NCI-H1417 (cell line): ENCODE measurements around the gene HYDIN.

Source experiments
- DNase-seq, 3 experiments: peaks; one replicate each; lab custom pipeline; 2025; lab: John Stamatoyannopoulos, UW

The HYDIN gene

DNA sequence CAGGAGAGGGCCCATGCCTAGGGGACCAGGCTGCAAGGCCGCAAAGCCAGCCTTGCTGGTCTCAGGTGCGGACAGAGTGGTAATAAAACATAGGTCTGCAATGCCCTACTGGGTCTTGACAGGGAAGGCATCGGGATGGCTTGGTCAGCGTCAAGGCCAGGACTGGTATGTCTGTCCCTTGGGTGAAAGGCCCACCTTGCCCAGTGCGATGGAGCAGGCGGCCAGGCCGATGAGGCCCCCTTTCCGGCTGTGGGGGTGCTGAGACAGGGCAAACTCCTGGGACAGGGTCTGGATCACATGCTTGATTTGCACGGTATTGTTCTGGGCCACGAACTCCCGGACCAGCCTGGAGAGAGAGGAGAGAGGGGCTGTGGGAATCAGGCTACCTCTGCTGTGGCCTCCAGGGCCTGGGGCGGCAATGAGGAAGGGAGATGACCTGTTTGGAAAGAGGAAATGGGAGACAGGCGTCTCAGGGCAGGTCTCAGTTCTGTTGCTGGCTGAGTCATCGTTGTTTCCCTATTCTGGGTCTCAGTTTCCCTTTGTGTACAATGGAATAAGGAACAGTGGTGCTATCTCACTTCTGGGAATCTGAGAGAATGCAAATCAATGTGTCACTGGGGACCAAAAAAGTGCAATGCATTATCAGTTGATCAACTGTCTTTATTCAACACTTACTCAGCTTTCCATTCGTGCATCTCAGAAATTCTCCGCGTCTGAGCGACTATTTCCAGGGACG, 444.3 kb downstream of the HYDIN start:
- DNase-seq: no peak

DNA sequence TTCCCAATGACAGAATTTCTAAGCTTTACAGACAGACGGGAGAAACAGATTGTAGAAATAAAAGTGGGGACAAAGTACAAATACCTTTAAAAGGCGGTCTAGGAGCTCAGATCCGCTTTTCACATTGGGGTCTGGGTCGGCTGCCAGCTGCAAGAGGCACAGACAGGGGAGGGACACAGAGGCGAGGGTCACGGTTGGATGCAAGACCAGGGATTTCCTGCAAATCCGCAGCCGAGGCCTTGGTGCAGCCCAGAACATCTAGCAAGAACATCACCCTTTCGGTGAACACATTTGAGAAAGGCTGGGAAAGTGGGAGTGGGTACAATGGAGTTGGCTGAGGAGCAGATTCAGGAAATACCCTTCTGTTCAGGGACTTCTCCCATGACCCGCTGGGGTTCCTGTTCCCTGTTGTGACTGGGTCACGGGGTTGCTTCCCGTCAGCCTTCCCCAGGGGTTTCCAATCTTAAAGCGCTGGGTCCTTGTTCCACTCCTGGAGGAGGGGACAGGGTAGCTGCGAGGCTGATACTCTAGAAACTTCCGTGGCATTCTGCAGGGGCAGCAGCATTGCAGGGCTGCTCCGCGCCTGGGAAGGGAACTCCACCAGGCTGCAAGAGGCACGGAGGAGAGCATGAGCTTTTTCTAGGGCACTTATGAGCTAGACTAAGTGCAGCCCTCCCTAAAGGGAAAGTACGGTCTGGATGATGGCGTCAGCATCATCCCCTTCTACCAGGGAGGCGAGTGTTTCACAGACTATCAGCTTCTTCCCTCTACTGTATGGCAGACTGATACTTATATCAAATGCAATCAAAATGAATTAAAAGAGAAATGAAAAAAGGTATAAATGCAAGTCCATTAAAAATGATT, 445.6 kb downstream of the HYDIN start:
- DNase-seq: no peak

DNA sequence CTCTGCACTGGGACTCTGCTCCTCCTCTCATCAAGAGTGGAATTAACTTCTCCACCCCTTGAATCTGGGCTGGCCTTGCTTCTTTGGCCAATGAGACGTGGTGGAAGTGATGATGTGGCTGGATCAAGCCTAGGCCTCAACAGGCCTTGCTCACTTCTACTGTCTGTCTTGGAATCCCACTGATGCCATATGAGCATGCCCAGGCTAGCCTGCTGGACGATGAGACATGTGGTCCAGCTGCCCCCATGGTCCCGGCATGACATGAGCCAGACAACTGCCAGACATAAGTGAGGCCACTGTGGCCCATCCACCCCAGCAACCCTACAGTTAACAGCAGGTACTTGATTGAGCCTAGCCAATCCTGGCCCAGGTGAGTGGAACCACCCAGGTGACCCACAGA, 448.3 kb downstream of the HYDIN start:
- DNase-seq: no peak

- no peak for DNase-seq
Observed at GRCh38 chr16:70781800-70782199, 448.7 kb downstream of the HYDIN start.

GRCh38 chr16:70780546-70780945, 450.0 kb downstream of the HYDIN start:
- DNase-seq: no peak

- no peak for DNase-seq
Observed at GRCh38 chr16:70779361-70779760, 451.2 kb downstream of the HYDIN start.

GRCh38 chr16:70778901-70779309, 451.6 kb downstream of the HYDIN start:
- DNase-seq: peak in 2 of 3 experiments; percentile 34 to 46

DNA sequence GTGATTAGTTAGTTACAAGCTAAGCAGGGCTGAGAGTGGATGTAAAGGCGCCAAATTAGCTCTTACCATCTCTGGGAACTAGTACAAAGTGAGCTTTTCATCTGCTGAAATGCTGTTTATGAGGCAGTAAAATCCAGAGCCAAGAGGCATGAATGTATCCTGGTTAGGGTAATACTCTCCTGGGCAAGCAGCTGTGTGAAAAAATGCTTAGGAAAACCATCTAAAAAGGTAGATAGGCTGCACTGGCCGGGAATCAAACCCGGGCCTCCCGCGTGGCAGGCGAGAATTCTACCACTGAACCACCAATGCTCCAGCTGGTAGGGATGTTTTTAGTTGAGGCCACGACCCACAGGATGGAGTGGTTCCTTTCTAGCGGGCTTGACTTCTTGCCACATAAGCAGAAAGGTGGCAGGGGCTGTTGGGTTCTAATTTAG, 452.5 kb downstream of the HYDIN start:
- DNase-seq: no peak

GRCh38 chr16:70777496-70777895, 453.0 kb downstream of the HYDIN start:
- DNase-seq: no peak

GRCh38 chr16:70775399-70775798, 455.1 kb downstream of the HYDIN start:
- no peak for DNase-seq

DNA sequence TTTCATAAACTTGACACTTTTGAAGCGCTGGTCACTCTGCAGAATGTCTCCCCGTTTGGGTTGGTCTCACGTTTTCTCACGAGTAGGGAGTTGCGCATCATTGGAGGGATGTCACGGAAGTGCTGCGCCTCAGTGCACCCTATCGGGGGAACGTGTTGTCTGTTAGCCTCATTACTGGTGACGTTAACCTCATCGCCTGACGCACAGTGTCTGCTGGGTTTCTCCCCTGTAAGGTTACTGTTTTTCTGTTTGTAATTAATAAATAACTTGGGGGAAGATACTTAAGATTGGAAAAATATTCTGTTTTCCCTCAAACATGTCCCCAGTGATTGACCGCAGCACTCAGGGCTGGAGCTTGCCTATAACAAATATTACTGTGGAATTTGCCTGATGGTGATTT, 456.3 kb downstream of the HYDIN start:
- no peak for DNase-seq

- no peak for DNase-seq
Observed at GRCh38 chr16:70772493-70772892, 458.0 kb downstream of the HYDIN start.

DNA sequence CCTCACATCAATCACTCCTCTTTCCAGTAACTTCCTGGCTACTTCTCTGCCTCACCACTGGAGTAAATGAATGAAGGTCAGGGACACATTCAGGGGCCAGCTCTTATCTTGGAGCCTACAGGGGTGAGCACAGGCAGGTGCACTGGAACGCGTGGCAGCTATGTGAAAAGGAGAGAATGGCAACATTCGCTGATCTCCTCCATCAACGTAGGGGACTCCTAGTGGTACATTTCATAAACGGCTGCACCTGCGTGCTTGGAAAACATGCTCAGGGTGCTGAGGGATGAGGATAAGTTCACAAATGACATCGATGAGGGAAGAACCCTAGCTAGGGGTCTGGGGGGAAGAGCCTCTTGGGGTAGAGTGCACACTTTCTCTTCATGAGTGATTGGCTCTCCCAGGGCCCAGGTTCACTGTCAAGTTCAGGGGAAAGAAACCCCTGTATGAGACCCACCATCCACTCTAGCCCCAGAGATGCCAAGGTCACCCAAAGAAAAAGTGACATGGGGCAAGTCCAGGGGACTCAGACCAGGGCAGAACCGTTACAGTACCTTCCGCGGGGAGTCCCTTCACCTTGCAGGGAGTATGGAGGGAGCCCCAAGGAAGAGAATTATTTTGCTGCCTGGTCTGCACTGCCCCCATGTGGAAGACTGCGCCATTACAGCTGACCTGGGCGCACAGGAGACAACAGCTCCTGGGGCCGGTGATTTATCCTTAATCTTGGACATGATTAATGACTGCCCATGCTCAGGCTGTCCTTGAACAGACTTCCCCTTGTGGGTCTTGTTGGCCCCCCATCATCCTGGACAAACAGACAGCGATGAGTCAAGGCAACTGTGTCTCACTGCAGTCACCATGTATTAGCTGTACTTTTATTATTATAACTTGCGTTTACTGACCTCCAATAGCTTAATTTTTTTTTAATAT, 459.6 kb downstream of the HYDIN start:
- peak in 2 of 3 experiments; percentile 27 to 62 for DNase-seq

GRCh38 chr16:70770291-70770625, 460.3 kb downstream of the HYDIN start:
- no peak for DNase-seq

GRCh38 chr16:70769761-70770160, 460.8 kb downstream of the HYDIN start:
- DNase-seq: no peak

DNA sequence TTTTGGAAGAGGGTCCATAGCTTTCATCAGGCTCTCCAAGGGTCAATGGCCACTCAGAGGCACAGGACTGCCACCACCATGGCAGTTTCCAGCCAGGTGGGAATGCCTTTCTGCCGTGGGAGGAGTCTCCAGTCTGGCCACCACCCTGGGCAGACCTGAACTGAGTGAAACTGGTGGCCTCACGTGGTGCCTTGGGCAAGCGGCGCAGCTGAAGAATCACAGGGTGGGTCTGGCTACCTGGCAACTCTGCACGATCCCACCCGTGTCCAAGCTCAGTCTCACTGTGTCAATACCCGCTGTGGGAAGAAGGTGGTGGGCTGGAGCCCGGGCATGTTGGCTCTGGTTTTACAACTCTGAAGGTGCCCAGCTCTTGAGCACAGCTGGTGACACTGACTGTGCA, 461.4 kb downstream of the HYDIN start:
- no peak for DNase-seq

GRCh38 chr16:70768203-70768580, 462.3 kb downstream of the HYDIN start:
- DNase-seq: no peak

- DNase-seq: no peak
Observed at GRCh38 chr16:70767377-70768202, 462.9 kb downstream of the HYDIN start.

DNA sequence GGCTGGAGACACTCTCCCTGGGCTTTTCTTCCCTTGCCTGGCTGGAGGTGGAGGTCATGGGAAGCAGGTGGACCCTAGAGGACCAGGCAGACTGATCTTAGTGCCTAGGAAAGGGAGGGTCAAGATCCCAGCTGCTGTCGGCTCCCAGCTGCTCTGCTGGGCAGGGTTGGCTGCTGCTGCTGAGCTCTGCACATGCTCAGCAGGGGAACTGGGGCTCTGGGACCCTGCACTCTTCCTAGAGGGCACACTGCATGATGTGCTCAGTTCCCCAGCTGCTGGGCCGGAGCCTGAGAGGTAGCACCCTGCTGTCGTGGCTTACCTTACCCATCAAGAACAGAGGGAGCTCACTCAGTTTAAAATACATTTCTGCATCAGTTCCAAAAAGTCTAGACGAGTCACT, 463.9 kb downstream of the HYDIN start:
- DNase-seq: no peak

DNA sequence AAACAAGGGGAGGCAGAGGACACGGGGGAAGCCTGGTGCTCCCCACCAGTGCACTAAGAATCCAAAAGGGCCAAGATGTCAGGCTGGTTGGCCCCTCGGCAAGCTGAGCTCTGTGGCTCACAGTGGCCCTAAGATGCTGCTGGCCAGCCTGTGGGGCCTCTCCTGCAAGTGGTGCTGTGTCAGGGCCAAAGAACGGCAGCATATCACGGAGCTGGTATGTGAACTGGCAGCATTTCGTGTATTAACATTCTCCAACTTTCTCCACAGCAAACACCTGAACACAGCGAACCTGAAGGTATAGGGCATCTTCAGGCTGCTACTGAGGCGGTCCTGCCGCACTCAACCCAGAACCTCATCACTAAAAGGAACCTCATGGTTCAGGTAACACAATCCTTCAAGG, 464.3 kb downstream of the HYDIN start:
- DNase-seq: no peak

GRCh38 chr16:70765491-70765890, 465.0 kb downstream of the HYDIN start:
- DNase-seq: no peak
